ENCODE results near the gene AFDN.

Gene AFDN

GRCh38 chr6:167836721-167837120, 10.0 kb downstream of the AFDN start:
- no peak for FAIRE-seq
- DNase-seq (ENCODE audit: insufficient read length, low spot score): no peak
- no peak for TF ChIP-seq POLR2A (IDR thresholded peaks at IDR 0.05; ENCODE audit: low read depth, low read length)

DNA sequence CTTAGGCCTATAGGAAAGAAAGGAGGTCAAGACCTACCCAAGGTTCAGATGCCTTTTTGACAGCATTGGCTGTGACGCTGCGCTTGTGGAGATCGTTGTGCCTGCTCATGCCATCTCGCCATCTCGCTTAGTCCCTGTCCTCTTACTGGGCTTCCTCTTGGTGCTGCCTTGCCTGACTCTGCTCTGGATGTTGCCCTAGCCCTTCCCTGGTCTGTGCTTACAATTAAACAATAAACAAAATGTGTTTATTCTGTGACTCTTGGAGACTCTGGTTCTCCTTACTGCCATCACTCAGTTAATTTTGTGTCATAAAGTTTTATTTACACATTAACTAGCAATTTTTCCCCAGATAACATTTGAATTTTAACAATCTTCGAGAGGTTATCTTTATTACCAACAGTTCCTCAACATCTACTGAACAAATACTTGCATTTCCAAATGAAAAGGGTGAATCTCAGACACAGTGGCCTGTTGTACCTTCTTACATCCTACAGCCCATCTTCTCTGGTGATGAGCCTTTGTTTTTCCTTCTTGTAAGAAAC, 11.6 kb downstream of the AFDN start:
- DNase-seq (ENCODE audit: insufficient read length, low spot score) (no peak), FAIRE-seq (no peak)
- no peak for TF ChIP-seq POLR2A (IDR thresholded peaks at IDR 0.05; ENCODE audit: low read depth, low read length)

DNA sequence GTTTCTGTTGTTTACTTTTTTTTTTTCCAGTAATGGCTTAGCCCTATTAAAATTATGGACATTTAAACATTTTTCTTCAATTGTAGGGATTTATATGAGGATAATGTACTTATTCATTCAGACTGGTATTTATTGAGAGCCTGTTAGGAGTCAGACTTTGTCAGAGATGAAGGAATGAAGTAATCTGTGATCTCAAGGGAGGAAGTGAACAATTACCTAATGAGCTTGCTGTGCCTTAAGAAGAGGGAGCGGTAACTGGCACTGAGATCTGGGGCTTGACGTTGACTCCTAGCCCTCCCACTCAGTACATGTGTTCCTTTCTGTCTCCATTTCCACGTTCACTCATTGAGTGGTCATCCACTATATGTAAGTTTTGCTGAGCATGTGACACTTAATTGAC, 12.6 kb downstream of the AFDN start:
- no peak for TF ChIP-seq POLR2A (IDR thresholded peaks at IDR 0.05; ENCODE audit: low read depth, low read length)
- FAIRE-seq: no peak
- DNase-seq (ENCODE audit: insufficient read length, low spot score): no peak

- no peak for FAIRE-seq
- TF ChIP-seq POLR2A (IDR thresholded peaks at IDR 0.05; ENCODE audit: low read depth, low read length): no peak
- no peak for DNase-seq (ENCODE audit: insufficient read length, low spot score)
Measured at GRCh38 chr6:167839755-167840154, 13.0 kb downstream of the AFDN start.

GRCh38 chr6:167840160-167840525, 13.4 kb downstream of the AFDN start:
- DNase-seq (ENCODE audit: insufficient read length, low spot score) (no peak), FAIRE-seq (no peak)

DNA sequence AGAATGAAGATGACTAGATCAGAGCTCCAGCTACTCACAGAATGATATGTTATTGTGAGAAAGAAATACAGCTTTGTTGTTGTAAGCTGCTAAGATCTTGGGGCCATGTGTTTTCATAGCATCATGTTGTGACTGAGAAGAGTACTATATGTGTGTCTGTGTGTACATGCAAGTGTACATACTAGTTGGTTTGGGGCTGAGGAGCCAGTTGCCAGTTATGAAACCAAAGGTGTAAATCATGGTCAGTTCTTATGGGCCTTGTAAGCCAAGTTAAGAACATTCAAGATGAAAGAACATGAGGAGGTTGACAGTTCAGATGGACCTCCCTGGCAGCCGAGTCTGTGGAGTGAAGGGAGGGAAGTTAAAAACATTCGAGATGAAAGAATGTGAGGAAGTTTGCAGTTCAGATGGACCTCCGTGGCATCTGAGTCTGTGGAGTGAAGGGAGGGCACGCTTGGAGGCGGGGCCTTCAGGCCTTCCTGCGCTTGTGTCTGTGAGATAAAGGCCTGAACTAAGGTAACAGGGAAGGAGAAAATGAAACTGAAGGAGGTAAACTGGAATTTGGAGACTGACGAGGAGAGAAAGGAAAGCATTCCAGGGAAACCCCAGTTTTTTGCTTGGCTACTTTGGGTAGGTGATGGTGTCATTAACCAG, 13.9 kb downstream of the AFDN start:
- DNase-seq (ENCODE audit: insufficient read length, low spot score) (no peak), FAIRE-seq (no peak)
- TF ChIP-seq POLR2A (IDR thresholded peaks at IDR 0.05; ENCODE audit: low read depth, low read length): no peak

More at GRCh38 chr6:167840160-167840525, 13.4 kb downstream of the AFDN start:
- no peak for TF ChIP-seq POLR2A (IDR thresholded peaks at IDR 0.05; ENCODE audit: low read depth, low read length)

DNA sequence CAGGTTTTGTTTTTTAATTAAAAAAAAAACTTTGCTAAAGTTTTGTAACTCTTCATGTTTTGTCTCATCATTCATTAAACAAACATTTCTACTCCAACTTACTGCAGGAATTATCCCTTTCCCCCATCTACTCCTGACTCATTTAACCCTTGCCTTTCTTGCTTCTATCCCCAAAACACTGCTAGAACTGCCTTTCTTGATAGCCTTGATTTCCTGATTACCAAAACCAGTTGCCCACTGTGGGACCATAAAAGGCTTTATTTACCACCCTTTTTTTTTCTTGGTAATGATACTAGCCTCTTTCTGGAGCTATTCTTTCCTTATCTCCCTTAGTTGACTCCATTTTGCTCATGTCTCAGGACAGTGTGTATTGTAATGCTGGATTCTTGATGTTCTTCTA, 15.3 kb downstream of the AFDN start:
- FAIRE-seq: no peak
- DNase-seq (ENCODE audit: insufficient read length, low spot score): no peak

GRCh38 chr6:167842457-167842856, 15.7 kb downstream of the AFDN start:
- no peak for TF ChIP-seq POLR2A (IDR thresholded peaks at IDR 0.05; ENCODE audit: low read depth, low read length)
- DNase-seq (ENCODE audit: insufficient read length, low spot score): no peak
- no peak for FAIRE-seq

More for the DNA sequence above, 15.3 kb downstream of the AFDN start:
- TF ChIP-seq POLR2A (IDR thresholded peaks at IDR 0.05; ENCODE audit: low read depth, low read length): no peak

- no peak for DNase-seq (ENCODE audit: insufficient read length, low spot score)
- FAIRE-seq: no peak
- no peak for TF ChIP-seq POLR2A (IDR thresholded peaks at IDR 0.05; ENCODE audit: low read depth, low read length)
Measured at GRCh38 chr6:167843023-167843422, 16.3 kb downstream of the AFDN start.

DNA sequence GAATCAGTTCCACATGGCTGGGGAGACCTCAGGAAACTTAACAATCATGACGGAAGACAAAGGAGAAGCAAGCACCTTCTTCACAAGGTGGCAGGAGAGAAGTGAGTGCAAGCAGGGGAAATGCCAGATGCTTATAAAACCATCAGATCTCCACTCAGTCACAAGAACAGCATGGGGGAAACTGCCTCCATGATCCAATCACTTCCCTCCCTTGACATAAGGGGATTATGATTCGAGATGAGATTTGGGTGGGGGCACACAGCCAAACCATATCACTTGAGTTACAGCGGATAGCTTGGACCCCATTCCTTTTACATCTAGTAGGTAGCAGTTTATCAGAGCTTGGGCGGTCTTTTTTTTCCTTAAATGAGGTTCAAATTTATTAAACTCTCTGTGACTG, 19.1 kb downstream of the AFDN start:
- FAIRE-seq: no peak
- no peak for TF ChIP-seq POLR2A (IDR thresholded peaks at IDR 0.05; ENCODE audit: low read depth, low read length)

DNA sequence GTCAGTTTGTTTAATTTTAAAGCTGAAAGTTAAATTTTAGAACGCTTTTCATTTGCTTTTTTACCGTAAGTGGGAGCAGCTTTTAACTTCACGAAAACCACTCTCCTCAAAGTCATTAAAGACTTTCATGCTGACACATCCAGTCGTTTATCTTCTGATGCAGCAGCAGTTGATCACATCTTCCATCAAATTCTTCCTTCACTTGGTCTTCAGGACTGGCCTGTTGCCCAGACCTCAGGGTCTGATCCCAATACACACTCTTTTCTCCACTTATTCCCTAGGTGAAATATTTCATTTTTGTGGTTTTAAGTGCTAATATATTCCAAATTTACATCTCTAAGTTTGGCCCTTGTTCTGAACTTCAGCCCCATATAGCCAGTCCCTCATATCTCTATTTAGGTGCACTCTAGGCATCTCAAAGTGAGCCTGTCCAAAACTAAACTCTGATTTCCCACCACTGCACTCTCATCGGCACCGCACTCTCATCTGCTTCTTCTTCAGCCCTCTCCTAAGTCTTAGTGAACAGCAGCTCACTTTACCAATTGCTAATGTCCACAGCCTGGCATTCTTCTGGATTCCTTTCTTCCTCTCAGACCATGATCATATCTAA, 20.4 kb downstream of the AFDN start:
- FAIRE-seq (peak; percentile 30), DNase-seq (ENCODE audit: insufficient read length, low spot score) (no peak)
- TF ChIP-seq POLR2A (IDR thresholded peaks at IDR 0.05; ENCODE audit: low read depth, low read length): no peak

More for the DNA sequence above, 19.1 kb downstream of the AFDN start:
- no peak for DNase-seq (ENCODE audit: insufficient read length, low spot score)

- FAIRE-seq (no peak), DNase-seq (ENCODE audit: insufficient read length, low spot score) (no peak)
- TF ChIP-seq POLR2A (IDR thresholded peaks at IDR 0.05; ENCODE audit: low read depth, low read length): no peak
Measured at GRCh38 chr6:167847936-167848335, 21.2 kb downstream of the AFDN start.

GRCh38 chr6:167848783-167849182, 22.1 kb downstream of the AFDN start:
- DNase-seq (ENCODE audit: insufficient read length, low spot score): no peak
- no peak for TF ChIP-seq POLR2A (IDR thresholded peaks at IDR 0.05; ENCODE audit: low read depth, low read length)
- no peak for FAIRE-seq

GRCh38 chr6:167849846-167850459, 23.2 kb downstream of the AFDN start:
- FAIRE-seq (peak; percentile 95), DNase-seq (ENCODE audit: insufficient read length, low spot score) (no peak)
- no peak for TF ChIP-seq POLR2A (IDR thresholded peaks at IDR 0.05; ENCODE audit: low read depth, low read length)

DNA sequence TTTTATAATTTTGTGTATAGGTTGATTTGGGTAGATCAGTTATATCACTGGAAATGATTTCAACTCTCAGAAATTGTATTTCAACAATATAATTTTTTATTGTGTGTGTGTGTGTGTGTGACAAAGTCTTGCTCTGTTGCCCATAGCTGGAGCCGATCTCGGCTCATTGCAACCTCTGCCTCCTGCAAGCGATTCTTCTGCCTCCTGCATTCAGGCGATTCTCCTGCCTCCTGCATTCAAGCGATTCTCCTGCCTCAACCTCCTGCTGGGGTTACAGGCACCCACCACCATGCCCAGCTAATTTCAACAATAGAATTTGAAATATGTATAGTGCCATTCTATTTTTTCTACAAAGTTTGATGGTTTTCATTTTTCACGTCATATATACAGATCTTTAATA, 24.1 kb downstream of the AFDN start:
- TF ChIP-seq POLR2A (IDR thresholded peaks at IDR 0.05; ENCODE audit: low read depth, low read length): no peak
- FAIRE-seq (no peak), DNase-seq (ENCODE audit: insufficient read length, low spot score) (no peak)

All from H54 (cell line).